ENCODE measurements around the gene GRPEL1.
"Not testable (repeated sequence)": the region's sequence is repeated elsewhere in the genome, so short reads cannot be mapped to it uniquely, and the experiment has no call there.

The GRPEL1 gene

DNA sequence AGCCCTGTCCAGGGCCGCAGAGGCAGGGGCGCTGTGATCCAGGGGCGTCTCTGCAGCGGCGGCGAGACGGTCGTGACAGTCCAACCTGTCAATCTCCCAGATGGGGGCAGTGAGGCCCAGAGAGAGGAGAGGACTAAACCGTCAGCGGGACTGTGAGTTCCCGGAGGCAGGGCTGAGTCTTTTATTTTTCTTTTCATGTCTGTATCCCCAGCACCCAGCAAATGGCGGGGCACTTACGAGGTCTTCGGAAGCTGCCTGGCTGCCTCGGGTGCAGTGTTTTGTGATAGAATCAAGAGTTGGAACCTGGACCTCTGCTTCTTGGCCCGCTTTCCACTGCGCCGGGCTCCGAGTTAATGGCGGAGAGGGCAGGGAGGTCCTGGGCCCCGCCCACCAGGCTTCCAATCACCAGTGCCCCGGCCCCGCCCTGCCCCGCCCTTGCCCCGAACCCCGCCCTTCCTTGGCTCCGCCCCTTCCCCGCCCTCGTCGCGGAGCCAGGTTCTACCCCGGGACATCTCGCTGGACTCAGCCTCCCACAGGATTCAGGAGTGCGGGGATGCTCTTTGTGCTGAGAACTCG is 35.3 kb upstream of the GRPEL1 start:
- no peaks in the 10 kb centered on the region for H3K9me3 Mint-ChIP-seq (ENCODE audit: low read depth)
- H3K36me3 Mint-ChIP-seq = no peaks in the 10 kb centered on the region
- H3K4me1 Mint-ChIP-seq (ENCODE audit: low read depth) = peaks cover 18% of the 10 kb centered on the region
- no peak overlapping the region for H3K27ac Mint-ChIP-seq
- H3K27me3 Mint-ChIP-seq = no peaks in the 10 kb centered on the region
- peak overlapping the region; percentile 90 for H3K4me3 Mint-ChIP-seq

DNA sequence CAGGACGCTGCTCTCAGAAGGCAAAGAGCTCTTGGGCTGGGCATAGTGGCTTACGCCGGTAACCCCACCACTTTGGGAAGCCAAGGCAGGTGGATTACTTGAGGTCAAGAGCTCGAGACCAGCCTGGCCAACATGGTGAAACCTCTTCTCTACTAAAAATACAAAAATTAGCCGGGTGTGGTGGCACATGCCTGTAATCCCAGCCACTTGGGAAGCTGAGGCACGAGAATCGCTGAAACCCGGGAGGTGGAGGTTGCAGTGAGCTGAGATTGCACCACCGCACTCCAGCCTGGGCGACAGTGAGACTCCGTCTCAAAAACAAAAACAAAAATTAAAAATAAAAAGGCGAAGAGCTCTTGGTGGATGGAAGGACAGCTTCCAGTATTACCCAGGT is 34.6 kb upstream of the GRPEL1 start:
- H3K4me1 Mint-ChIP-seq (ENCODE audit: low read depth) = peaks cover 18% of the 10 kb centered on the region
- not testable (repeated sequence) for H3K36me3 Mint-ChIP-seq; H3K27ac Mint-ChIP-seq; H3K9me3 Mint-ChIP-seq (ENCODE audit: low read depth); H3K27me3 Mint-ChIP-seq
- H3K4me3 Mint-ChIP-seq = peak overlapping the region; percentile 90

DNA sequence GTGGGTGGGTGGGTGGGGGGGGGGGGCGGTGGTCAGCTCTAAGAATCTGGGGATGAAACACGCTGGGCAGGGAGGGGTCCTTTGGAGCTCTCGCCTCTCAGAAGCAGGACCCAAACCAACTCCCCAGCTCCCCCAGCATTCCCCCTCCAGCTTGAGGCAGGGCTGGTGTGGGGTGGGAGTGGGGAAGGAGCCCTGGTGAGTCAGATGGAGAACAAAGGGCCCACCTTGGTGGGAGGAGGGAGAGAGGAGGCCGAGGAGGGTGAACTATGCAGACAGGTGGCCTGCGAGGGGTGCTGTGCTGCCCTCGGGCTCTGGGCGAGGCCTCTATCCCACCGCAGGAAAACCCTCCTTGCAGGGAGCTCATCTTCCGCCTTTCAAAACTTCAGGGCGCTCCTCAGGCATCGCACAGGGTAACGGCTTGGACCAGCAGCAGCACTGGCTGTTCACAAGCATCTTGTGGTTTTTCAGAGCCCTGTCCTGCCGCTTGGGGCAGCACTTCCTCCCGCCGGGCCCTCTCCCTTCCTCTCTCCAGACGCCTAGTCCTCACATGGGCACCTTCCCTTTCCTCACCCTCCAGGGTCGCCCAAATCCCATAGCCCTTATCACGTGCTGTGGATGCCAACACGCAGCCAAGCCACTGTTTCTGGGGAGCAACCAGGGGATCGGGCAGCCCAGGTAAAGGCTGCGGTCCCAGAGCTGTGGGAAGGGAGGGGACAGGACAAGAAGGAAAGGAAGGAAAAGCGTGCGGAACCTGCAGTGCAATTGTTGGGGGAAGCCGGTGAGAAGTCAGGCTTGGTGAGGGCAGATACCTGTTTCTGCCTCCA is 34.0 kb upstream of the GRPEL1 start:
- H3K27ac Mint-ChIP-seq = no peak overlapping the region
- no peaks in the 10 kb centered on the region for H3K9me3 Mint-ChIP-seq (ENCODE audit: low read depth)
- peaks cover 18% of the 10 kb centered on the region for H3K4me1 Mint-ChIP-seq (ENCODE audit: low read depth)
- H3K27me3 Mint-ChIP-seq = no peaks in the 10 kb centered on the region
- no peaks in the 10 kb centered on the region for H3K36me3 Mint-ChIP-seq
- H3K4me3 Mint-ChIP-seq = peak overlapping the region; percentile 90

DNA sequence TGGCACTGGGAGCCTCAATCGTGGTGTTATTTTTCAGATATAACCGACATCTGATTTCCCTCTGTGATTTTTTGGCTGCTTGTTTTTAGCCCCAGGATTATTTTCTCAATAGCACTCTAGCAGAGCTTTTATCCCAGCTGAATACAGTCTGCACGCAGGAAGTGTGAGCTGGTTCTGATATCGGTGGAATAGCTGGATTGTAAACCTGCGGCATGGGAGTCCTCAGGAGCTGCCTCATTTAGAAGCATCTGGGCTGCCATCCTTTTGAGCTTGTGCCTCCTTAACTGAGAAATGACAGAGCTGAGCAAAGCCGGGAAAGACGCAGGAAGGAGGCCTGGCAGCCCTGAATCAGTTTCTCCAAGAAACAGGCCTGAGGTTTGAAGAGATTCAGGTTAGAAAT is 28.4 kb upstream of the GRPEL1 start:
- Mint-ChIP-seq H3K4me1 (ENCODE audit: low read depth) (no peaks in the 10 kb centered on the region), H3K27ac (no peak overlapping the region), H3K9me3 (ENCODE audit: low read depth) (no peaks in the 10 kb centered on the region), H3K27me3 (peaks cover 9% of the 10 kb centered on the region), H3K4me3 (no peak overlapping the region), H3K36me3 (peaks cover 3% of the 10 kb centered on the region)

DNA sequence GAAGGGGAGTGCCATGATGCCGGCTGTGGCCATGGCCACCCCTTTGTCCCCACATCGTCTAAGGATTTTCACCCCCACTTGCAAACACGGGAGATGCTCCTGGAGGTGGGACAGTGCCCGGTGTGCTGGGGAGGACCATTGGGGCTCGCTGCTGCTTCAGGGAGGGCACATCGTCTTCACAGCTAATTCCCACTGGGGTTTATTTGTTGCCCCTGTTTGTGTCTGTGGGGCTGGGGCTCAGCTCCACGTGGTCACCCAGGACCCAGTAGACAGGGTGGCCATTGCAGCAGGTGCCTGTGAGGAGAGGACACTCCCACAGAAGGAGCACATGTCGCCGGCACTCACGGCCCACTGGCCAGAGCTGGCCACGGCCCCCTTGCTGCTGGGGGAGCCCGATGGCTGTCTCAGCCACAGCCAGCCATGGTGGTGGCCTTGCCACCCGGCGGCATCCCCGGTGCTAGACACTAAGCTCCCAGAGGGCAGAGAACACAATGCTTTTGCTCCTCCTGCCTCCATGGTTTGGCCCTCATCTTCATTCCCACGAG is 27.8 kb upstream of the GRPEL1 start:
- no peak overlapping the region for H3K4me3 Mint-ChIP-seq
- no peak overlapping the region for H3K27ac Mint-ChIP-seq
- peaks cover 3% of the 10 kb centered on the region for H3K36me3 Mint-ChIP-seq
- peaks cover 9% of the 10 kb centered on the region for H3K27me3 Mint-ChIP-seq
- no peaks in the 10 kb centered on the region for H3K4me1 Mint-ChIP-seq (ENCODE audit: low read depth)
- no peaks in the 10 kb centered on the region for H3K9me3 Mint-ChIP-seq (ENCODE audit: low read depth)

DNA sequence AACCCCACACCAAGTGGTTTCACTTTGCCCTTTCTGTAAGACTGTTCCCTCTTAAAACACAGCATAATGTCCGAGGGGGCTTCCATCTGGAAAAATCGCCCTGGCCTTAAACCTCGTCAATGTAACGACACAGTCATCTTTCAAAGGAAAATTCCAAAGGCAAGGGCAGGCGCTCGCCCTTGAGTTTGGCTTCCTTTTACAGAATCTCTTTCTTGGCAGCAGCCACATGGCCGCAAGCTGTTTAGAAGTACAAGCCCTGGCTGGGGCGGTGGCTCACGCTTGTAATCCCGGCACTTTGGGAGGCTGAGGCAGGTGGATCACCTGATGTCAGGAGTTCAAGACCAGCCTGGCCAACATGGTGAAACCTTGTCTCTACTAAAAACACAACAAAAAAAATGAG is 27.1 kb upstream of the GRPEL1 start:
- Mint-ChIP-seq H3K4me3 (no peak overlapping the region), H3K27ac (no peak overlapping the region), H3K27me3 (peaks cover 9% of the 10 kb centered on the region), H3K9me3 (ENCODE audit: low read depth) (no peaks in the 10 kb centered on the region), H3K4me1 (ENCODE audit: low read depth) (no peaks in the 10 kb centered on the region), H3K36me3 (peaks cover 3% of the 10 kb centered on the region)

DNA sequence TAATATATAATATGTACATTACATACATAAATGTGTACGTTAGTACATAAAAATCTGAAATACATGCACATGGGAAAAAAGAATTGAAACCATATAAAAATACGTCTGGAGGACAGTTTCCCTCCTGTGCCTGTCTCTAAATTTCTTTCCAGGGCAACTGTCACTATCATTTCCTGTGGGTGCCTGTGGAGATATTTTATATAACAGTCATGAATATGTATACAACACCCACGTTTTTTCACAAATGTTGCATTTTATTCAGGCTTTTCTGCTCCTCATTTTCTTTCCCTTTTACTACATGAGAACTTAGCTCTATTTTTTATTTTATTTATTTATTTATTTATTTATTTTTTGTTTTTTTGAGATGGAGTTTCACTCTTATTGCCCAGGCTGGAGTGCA is 24.2 kb upstream of the GRPEL1 start:
- no peak overlapping the region for H3K27ac Mint-ChIP-seq
- peaks cover 12% of the 10 kb centered on the region for H3K27me3 Mint-ChIP-seq
- H3K4me3 Mint-ChIP-seq = no peak overlapping the region
- H3K36me3 Mint-ChIP-seq = peaks cover 3% of the 10 kb centered on the region
- H3K9me3 Mint-ChIP-seq (ENCODE audit: low read depth) = no peaks in the 10 kb centered on the region
- H3K4me1 Mint-ChIP-seq (ENCODE audit: low read depth) = no peaks in the 10 kb centered on the region

DNA sequence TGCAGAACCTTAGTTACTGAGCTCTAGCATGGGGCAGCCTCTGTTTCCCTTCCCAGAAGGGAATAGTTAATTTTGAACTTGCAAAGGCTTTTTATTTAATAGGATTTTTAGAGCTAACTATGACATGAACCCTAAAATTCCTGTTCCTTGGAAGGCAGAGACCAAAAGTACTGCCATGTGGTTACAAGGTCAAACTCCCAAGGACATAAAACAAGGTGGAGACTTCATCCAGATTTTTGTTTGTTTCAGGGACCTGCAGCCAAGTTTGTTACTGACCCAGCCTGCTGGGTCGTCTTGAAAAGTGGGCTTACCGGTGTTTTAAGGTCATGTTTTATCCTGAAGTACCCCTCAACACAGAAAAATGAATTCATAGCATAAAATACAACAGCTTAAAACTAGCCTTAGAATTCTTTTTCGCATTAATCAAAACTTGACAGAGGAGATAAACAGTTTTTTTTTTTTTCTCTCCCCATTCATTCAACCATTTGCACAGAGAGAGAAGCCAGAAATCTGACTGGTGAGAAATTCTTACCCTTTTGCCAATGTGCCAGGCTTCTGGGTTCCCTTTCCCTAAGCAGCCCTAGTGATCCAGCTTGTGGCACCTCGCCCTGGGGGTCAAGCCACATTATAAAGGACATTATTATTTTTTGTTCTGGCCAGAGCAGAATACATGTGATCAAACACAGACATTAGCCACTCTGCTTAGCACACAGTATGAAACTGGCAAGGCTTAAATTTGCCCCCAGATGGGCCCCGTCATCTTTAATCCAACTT is 21.5 kb upstream of the GRPEL1 start:
- Mint-ChIP-seq H3K27ac (no peak overlapping the region), H3K36me3 (peaks cover 3% of the 10 kb centered on the region), H3K4me1 (ENCODE audit: low read depth) (no peaks in the 10 kb centered on the region), H3K4me3 (no peak overlapping the region), H3K27me3 (peaks cover 18% of the 10 kb centered on the region), H3K9me3 (ENCODE audit: low read depth) (no peaks in the 10 kb centered on the region)

DNA sequence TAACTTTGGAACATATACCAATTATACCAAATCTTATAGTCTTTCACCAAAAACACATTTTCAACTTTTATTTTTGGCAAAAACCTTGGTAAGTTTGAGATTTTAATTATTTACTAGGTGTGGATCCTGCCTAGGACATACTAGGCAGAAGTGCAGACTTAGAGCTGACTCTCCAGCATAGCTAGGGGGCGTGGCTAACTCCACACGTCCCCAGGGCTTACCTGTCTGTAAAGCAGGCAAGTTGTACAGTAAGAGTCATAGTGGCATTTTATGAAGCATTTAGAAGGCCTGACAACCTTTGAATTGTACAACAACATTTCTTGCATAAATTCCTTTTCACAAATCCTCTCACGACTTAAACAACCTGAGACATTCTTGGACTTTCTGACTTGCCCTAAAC is 19.2 kb upstream of the GRPEL1 start:
- Mint-ChIP-seq H3K9me3 (ENCODE audit: low read depth) (no peaks in the 10 kb centered on the region), H3K4me3 (no peak overlapping the region), H3K36me3 (no peaks in the 10 kb centered on the region), H3K4me1 (ENCODE audit: low read depth) (no peaks in the 10 kb centered on the region), H3K27ac (no peak overlapping the region), H3K27me3 (peaks cover 21% of the 10 kb centered on the region)

DNA sequence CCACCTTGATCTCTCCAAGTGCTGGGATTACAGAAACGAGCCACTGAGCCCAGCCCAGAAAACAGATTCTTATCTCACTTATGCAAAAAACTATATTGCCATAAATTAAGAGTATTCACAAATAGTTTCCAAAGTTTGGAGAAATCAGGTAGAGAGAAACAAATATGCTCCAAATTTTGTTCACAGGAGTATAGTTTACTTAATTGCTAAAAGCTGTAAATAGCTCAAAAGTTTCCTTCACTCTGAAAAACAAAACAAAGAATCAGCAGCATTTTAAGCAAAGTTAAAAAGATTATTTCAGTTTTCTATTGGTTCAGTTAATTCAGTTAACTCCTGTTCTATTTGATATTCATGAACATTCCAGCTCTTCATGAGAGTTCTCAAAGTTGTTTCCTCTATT is 18.5 kb upstream of the GRPEL1 start:
- H3K4me3 Mint-ChIP-seq = no peak overlapping the region
- H3K9me3 Mint-ChIP-seq (ENCODE audit: low read depth) = no peaks in the 10 kb centered on the region
- H3K27ac Mint-ChIP-seq = no peak overlapping the region
- H3K36me3 Mint-ChIP-seq = no peaks in the 10 kb centered on the region
- H3K4me1 Mint-ChIP-seq (ENCODE audit: low read depth) = no peaks in the 10 kb centered on the region
- H3K27me3 Mint-ChIP-seq = peaks cover 26% of the 10 kb centered on the region

DNA sequence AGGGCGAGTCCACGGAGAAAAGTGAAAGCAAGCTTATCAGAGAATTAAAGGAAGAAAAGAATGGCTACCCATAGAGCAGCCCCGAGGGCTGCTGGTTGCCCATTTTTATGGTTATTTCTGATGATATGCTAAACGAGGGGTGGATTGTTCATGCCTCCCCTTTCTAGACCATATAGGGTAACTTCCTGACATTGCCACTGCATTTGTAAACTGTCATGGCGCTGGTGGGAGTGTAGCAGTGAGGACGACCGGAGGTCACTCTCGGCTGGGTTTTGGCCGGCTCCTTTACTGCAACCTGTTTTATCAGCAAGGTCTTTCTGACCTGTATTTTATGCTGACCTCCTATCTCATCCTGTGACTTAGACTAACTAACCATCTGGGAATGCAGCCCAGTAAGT is 16.7 kb upstream of the GRPEL1 start:
- H3K9me3 Mint-ChIP-seq (ENCODE audit: low read depth); H3K4me1 Mint-ChIP-seq (ENCODE audit: low read depth); H3K36me3 Mint-ChIP-seq; H3K4me3 Mint-ChIP-seq; H3K27ac Mint-ChIP-seq: not testable (repeated sequence)
- H3K27me3 Mint-ChIP-seq = peaks cover 26% of the 10 kb centered on the region

DNA sequence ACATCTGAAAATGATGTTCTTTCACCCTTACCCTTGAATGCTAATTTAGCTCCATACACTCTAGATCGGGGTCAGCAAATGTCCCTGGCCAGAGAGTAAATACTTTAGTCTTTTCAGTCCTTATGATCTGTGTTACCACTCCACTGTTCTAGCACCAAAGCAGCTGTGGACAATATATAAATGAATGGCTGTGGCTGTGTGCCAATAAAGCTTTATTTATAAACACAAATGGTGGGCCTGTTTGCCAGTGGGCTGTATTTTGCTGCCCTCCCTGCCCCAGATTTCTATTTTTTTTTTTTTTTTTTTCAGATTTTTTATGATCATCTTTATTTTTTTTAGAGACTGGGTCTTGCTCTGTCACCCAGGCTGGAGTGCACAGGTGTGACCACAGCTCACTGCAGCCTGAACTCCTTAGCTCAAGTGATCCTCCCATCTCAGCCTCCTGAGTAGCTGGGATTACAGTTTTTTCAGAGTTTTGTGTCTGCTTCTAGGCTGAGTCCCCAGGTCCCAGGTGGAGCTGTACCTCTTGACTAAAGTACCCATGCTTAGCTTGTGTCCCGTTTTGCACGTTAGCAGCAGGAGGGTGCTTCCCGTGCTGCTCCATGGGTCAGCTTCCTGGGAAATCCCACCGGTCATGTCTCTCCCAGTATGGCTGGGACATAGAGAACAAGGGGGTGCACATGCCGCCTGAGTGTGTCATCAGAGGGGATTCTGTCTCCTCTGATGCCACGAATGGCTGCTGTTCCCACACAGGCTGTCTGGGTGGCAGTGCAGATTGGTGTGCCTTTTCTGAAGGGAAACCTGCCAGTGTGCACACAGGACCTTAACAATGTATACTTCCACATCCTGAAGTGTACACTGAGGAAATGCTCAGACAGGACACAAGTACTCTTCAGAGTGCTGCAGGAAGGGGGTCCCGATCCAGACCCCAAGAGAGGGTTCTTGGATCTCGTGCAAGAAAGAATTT is 16.0 kb upstream of the GRPEL1 start:
- no peak overlapping the region for H3K27ac Mint-ChIP-seq
- no peaks in the 10 kb centered on the region for H3K9me3 Mint-ChIP-seq (ENCODE audit: low read depth)
- H3K4me3 Mint-ChIP-seq = no peak overlapping the region
- H3K36me3 Mint-ChIP-seq = peaks cover 3% of the 10 kb centered on the region
- H3K4me1 Mint-ChIP-seq (ENCODE audit: low read depth) = no peaks in the 10 kb centered on the region
- peaks cover 24% of the 10 kb centered on the region for H3K27me3 Mint-ChIP-seq

DNA sequence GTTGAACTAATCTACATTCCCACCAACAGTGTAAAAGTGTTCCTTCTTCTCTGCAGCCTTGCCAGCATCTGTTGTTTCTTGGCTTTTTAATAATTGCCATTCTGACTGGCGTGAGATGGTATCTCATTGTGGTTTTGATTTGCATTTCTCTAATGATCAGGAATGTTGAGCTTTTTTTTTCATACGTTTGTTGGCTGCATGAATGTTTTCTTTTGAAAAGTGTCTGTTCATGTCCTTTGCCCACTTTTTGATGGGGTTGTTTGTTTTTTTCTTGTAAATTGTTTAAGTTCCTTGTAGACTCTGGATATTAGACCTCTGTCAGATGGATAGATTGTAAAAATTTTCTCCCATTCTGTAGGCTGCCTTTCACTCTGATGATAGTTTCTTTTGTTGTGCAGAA is 12.0 kb upstream of the GRPEL1 start:
- H3K4me1 Mint-ChIP-seq (ENCODE audit: low read depth); H3K9me3 Mint-ChIP-seq (ENCODE audit: low read depth); H3K36me3 Mint-ChIP-seq; H3K27ac Mint-ChIP-seq; H3K4me3 Mint-ChIP-seq: not testable (repeated sequence)
- H3K27me3 Mint-ChIP-seq = peaks cover 18% of the 10 kb centered on the region

DNA sequence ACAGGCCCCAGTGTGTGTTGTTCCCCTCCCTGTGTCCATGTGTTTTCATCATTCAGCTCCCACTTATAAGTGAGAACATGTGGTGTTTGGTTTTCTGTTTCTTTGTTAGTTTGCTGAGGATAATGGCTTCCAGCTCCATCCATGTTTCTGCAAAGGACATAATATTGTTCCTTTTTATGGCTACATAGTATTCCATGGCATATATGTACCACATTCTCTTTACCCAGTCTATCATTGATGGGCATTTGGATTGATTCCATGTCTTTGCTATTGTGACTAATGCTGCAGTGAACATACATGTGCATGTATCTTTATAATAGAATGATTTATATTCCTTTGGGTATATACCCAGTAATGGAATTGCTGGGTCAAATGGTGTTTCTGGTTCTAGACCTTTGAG is 11.6 kb upstream of the GRPEL1 start:
- H3K27ac Mint-ChIP-seq; H3K9me3 Mint-ChIP-seq (ENCODE audit: low read depth); H3K4me3 Mint-ChIP-seq; H3K4me1 Mint-ChIP-seq (ENCODE audit: low read depth); H3K36me3 Mint-ChIP-seq: not testable (repeated sequence)
- peaks cover 15% of the 10 kb centered on the region for H3K27me3 Mint-ChIP-seq

All from activated naive CD8-positive, alpha-beta T cell (primary cell).